H9 (cell line): ENCODE measurements around the gene TSHZ1. TPM values are rescaled to one million over a fixed set of nuclear protein-coding genes. Genes with fewer than 3 reads are reported as not detected.

Source experiments
- DNase-seq: peaks from one replicate; pipeline ENCODE4 v3.0.0-alpha.2; 2017
- H2AFZ ChIP-seq: one replicate; pipeline ENCODE4 v1.6.1; 2013; ENCODE audit warnings: mild to moderate bottlenecking, low read length, control low read depth, moderate library complexity
- H2AK5ac ChIP-seq: 2 replicates; pipeline ENCODE4 v1.6.1; 2013; ENCODE audit warnings: low read length, control low read depth, mixed read lengths; ENCODE audit not compliant: insufficient read length
- H2BK120ac ChIP-seq: one replicate; pipeline ENCODE4 v1.6.1; 2013; ENCODE audit warnings: low read depth, mild to moderate bottlenecking, low read length, control low read depth, inconsistent platforms; ENCODE audit not compliant: poor library complexity, severe bottlenecking
- H2BK12ac ChIP-seq: 2 replicates; pipeline ENCODE4 v1.6.1; 2013; ENCODE audit warnings: low read length, control low read depth, mixed read lengths, low read depth; ENCODE audit not compliant: insufficient read length
- H2BK15ac ChIP-seq: 2 replicates; pipeline ENCODE4 v1.6.1; 2013; ENCODE audit warnings: low read depth, low read length, control low read depth
- H2BK20ac ChIP-seq: one replicate; pipeline ENCODE4 v1.6.1; 2013; ENCODE audit warnings: low read depth, mild to moderate bottlenecking, low read length, control low read depth, inconsistent platforms; ENCODE audit not compliant: poor library complexity, severe bottlenecking
- H2BK5ac ChIP-seq: 2 replicates; pipeline ENCODE4 v1.6.1; 2013; ENCODE audit warnings: low read length, control low read depth, mixed read lengths; ENCODE audit not compliant: insufficient read length
- H3K14ac ChIP-seq: 2 replicates; pipeline ENCODE4 v1.6.1; 2013; ENCODE audit warnings: low read length, control low read depth; ENCODE audit not compliant: insufficient read depth
- H3K18ac ChIP-seq: 2 replicates; pipeline ENCODE4 v1.6.1; 2013; ENCODE audit warnings: low read depth, mild to moderate bottlenecking, mixed read lengths, low read length, control low read depth; ENCODE audit not compliant: insufficient read length
- H3K23ac ChIP-seq: 2 replicates; pipeline ENCODE4 v1.6.1; 2013; ENCODE audit warnings: low read length, control low read depth, mixed read lengths, low read depth; ENCODE audit not compliant: insufficient read length
- H3K23me2 ChIP-seq: 2 replicates; pipeline ENCODE4 v1.6.1; 2013; ENCODE audit warnings: low read depth, mild to moderate bottlenecking, mixed read lengths, low read length, control low read depth; ENCODE audit not compliant: insufficient read length, poor library complexity, severe bottlenecking
- H3K27ac ChIP-seq: 2 replicates; pipeline ENCODE4 v1.5.1; 2013; ENCODE audit warnings: low read length, control low read depth, mixed read lengths, low read depth; ENCODE audit not compliant: insufficient read length
- H3K27me3 ChIP-seq: 2 replicates; pipeline ENCODE4 v1.6.1; 2013; ENCODE audit warnings: low read length, control low read depth, inconsistent platforms; ENCODE audit not compliant: insufficient read depth
- H3K4ac ChIP-seq: 2 replicates; pipeline ENCODE4 v1.6.1; 2013; ENCODE audit warnings: low read depth, mild to moderate bottlenecking, control low read depth, inconsistent platforms, low read length, moderate library complexity
- H3K4me1 ChIP-seq: 2 replicates; pipeline ENCODE4 v1.6.1; 2013; ENCODE audit warnings: low read length, control low read depth, inconsistent platforms; ENCODE audit not compliant: insufficient read depth
- H3K4me2 ChIP-seq: 2 replicates; pipeline ENCODE4 v1.6.1; 2013; ENCODE audit warnings: low read length, control low read depth, mixed read lengths; ENCODE audit not compliant: insufficient read length, insufficient read depth
- H3K56ac ChIP-seq: 2 replicates; pipeline ENCODE4 v1.6.1; 2013; ENCODE audit warnings: low read depth, mild to moderate bottlenecking, mixed read lengths, low read length, control low read depth; ENCODE audit not compliant: insufficient read length
- H3K79me1 ChIP-seq: 2 replicates; pipeline ENCODE4 v1.6.1; 2013; ENCODE audit warnings: low read depth, mild to moderate bottlenecking, moderate library complexity, low read length, control low read depth, inconsistent platforms; ENCODE audit not compliant: insufficient read depth, poor library complexity, severe bottlenecking
- H3K79me2 ChIP-seq: 2 replicates; pipeline ENCODE4 v1.6.1; 2013; ENCODE audit warnings: low read length, control low read depth, inconsistent platforms; ENCODE audit not compliant: insufficient read depth
- H3K9ac ChIP-seq: 2 replicates; pipeline ENCODE4 v1.6.1; 2013; ENCODE audit warnings: low read length, control low read depth, mixed read lengths; ENCODE audit not compliant: insufficient read length; ENCODE audit errors: extremely low read depth
- H3K9me3 ChIP-seq: one replicate; pipeline ENCODE4 v1.6.1; 2013; ENCODE audit warnings: low read depth, low read length, inconsistent platforms; ENCODE audit not compliant: control insufficient read depth
- H3T11ph ChIP-seq: one replicate; pipeline ENCODE4 v1.6.1; 2013; ENCODE audit warnings: mild to moderate bottlenecking, low read length, control low read depth, inconsistent platforms
- H4K20me1 ChIP-seq: one replicate; pipeline ENCODE4 v1.6.1; 2013; ENCODE audit not compliant: control insufficient read depth, insufficient read length, insufficient read depth
- H4K5ac ChIP-seq: 2 replicates; pipeline ENCODE4 v1.6.1; 2013; ENCODE audit warnings: low read depth, mild to moderate bottlenecking, mixed read lengths, low read length, control low read depth; ENCODE audit not compliant: insufficient read length
- H4K8ac ChIP-seq: replicated peaks from 2 replicates; pipeline ENCODE4 v1.6.1; 2013; ENCODE audit warnings: low read length, control low read depth, mixed read lengths, low read depth; ENCODE audit not compliant: insufficient read length
- H4K91ac ChIP-seq: 2 replicates; pipeline ENCODE4 v1.6.1; 2013; ENCODE audit warnings: low read depth, mild to moderate bottlenecking, moderate library complexity, mixed read lengths, low read length, control low read depth; ENCODE audit not compliant: insufficient read length
- H3K27ac Mint-ChIP-seq, 3 experiments: 2 replicates in 2 of 3; 3 replicates in 1 of 3; pipeline ENCODE4 v1.8.0; 2020 to 2021; ENCODE audit warnings: mixed read lengths in 3 of 3, mild to moderate bottlenecking in 1 of 3, moderate library complexity in 1 of 3
- H3K27me3 Mint-ChIP-seq: 2 replicates; pipeline ENCODE4 v1.8.0; 2021; ENCODE audit warnings: low read depth, mild to moderate bottlenecking, moderate library complexity, mixed read lengths
- H3K36me3 Mint-ChIP-seq, 3 experiments: 2 replicates in 2 of 3; 3 replicates in 1 of 3; pipeline ENCODE4 v1.8.0; 2020 to 2021; ENCODE audit warnings: low read depth in 3 of 3, mixed read lengths in 3 of 3; ENCODE audit not compliant: insufficient read depth in 1 of 3
- H3K4me1 Mint-ChIP-seq, 2 experiments: 2 replicates each; pipeline ENCODE4 v1.8.0; 2020; ENCODE audit warnings: mixed read lengths in 2 of 2
- H3K4me3 Mint-ChIP-seq, 2 experiments: 2 replicates in 1 of 2; 3 replicates in 1 of 2; pipeline ENCODE4 v1.8.0; 2020 to 2021; ENCODE audit warnings: mild to moderate bottlenecking in 2 of 2, mixed read lengths in 2 of 2, moderate library complexity in 1 of 2
- H3K9me3 Mint-ChIP-seq, 2 experiments: 2 replicates in 1 of 2; 3 replicates in 1 of 2; pipeline ENCODE4 v1.8.0; 2020; ENCODE audit warnings: mild to moderate bottlenecking in 2 of 2, mixed read lengths in 2 of 2, moderate library complexity in 1 of 2
- WGBS: extraction: QIAGEN DNeasy Blood & Tissue Kit; methylation state at CpG from one replicate; pipeline ENCODE4 v1.1.7; 2013; ENCODE audit warnings: missing lambda C conversion rate, low lambda C conversion rate, mixed read lengths; ENCODE audit not compliant: insufficient read length; ENCODE audit errors: extremely low coverage; 5-methylcytosine and 5-hydroxymethylcytosine counted together
- total RNA-seq: library from RNA; stranded (reverse); gene quantifications from 2 replicates; pipeline ENCODE4 v1.2.1, GENCODE V29; 2021
- TF ChIP-seq, protein P1 (sequence below): fragments of 200-600 bp; sonication (generic); conservative IDR thresholded peaks from 3 replicates; pipeline ENCODE4 v1.8.0; 2021; ENCODE audit warnings: antibody characterized with exemption, mild to moderate bottlenecking

TSHZ1 gene
- total RNA-seq, 1 experiment from 2014 or later, result 0.15 TPM

DNA sequence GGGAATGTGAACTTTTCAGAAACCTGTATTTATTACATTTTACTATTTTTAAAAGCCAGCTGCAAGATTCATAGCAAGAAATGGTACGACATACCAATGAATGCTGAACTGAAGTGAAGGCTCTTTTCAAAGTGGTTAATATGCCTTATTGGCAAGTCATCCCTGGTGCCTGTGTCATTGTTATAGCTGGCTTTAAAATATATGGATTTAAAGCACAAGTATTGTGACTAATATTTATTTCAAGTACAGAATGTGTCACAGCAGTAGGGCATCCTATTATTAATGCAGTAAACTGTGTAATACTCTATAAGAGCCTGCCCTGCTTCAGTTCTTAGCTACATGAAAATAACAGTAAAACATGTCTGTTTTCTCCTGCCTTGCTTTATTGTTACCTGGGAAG is 10.8 kb downstream of the TSHZ1 start:
- H3K9me3 ChIP-seq, result no peaks in the 10 kb centered on the region
- H2BK5ac ChIP-seq, result no peak overlapping the region
- H3K27ac Mint-ChIP-seq, result no peak overlapping the region
- H3K56ac ChIP-seq, result no peak overlapping the region
- H3K4ac ChIP-seq, result no peak overlapping the region
- no peaks in the 10 kb centered on the region for H3K4me1 ChIP-seq
- no peaks in the 10 kb centered on the region for H3K79me2 ChIP-seq
- no peak overlapping the region for H2AFZ ChIP-seq
- no peaks in the 10 kb centered on the region for H3K23me2 ChIP-seq
- H3K9ac ChIP-seq, result no peak overlapping the region
- no peak overlapping the region for H3T11ph ChIP-seq
- H3K4me1 Mint-ChIP-seq, result peaks cover 0 to 2% of the 10 kb centered on the region in 2 experiments; a peak in 1 of 4 replicates
- no peak overlapping the region for H2BK120ac ChIP-seq
- H4K5ac ChIP-seq, result no peak overlapping the region
- H3K79me1 ChIP-seq, result no peaks in the 10 kb centered on the region
- H3K27ac ChIP-seq, result no peak overlapping the region
- no peak overlapping the region for H3K23ac ChIP-seq
- no peak overlapping the region for H2BK15ac ChIP-seq
- no peak for DNase-seq
- H3K4me2 ChIP-seq, result no peak overlapping the region
- H3K18ac ChIP-seq, result no peak overlapping the region
- no CpG with 5 or more reads among the region's 1 CpG for WGBS
- no peak overlapping the region for H4K91ac ChIP-seq
- no peak overlapping the region for H3K14ac ChIP-seq
- no peak overlapping the region for H4K8ac ChIP-seq
- TF ChIP-seq, protein P1, sequence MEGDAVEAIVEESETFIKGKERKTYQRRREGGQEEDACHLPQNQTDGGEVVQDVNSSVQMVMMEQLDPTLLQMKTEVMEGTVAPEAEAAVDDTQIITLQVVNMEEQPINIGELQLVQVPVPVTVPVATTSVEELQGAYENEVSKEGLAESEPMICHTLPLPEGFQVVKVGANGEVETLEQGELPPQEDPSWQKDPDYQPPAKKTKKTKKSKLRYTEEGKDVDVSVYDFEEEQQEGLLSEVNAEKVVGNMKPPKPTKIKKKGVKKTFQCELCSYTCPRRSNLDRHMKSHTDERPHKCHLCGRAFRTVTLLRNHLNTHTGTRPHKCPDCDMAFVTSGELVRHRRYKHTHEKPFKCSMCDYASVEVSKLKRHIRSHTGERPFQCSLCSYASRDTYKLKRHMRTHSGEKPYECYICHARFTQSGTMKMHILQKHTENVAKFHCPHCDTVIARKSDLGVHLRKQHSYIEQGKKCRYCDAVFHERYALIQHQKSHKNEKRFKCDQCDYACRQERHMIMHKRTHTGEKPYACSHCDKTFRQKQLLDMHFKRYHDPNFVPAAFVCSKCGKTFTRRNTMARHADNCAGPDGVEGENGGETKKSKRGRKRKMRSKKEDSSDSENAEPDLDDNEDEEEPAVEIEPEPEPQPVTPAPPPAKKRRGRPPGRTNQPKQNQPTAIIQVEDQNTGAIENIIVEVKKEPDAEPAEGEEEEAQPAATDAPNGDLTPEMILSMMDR, result no peak
- H3K27me3 Mint-ChIP-seq, result no peaks in the 10 kb centered on the region; the same call in 1 of the 2 replicates
- no peak overlapping the region for H2BK20ac ChIP-seq
- H2BK12ac ChIP-seq, result no peak overlapping the region
- no peaks in the 10 kb centered on the region for H3K36me3 Mint-ChIP-seq
- H2AK5ac ChIP-seq, result no peak overlapping the region
- H4K20me1 ChIP-seq, result no peaks in the 10 kb centered on the region
- no peak overlapping the region for H3K4me3 Mint-ChIP-seq
- H3K27me3 ChIP-seq, result no peaks in the 10 kb centered on the region
- no peaks in the 10 kb centered on the region for H3K9me3 Mint-ChIP-seq
